Heart left ventricle (tissue), 16 donors: ENCODE results near the gene CES1. TPM values are rescaled to one million over a fixed set of nuclear protein-coding genes. Genes with fewer than 3 reads are reported as not detected.

Source experiments
- ATAC-seq, 4 donors: fragments of 200-7000 bp; cut with Tn5 transposase; one replicate each; pipeline ENCODE4 v1.9.1; 2020 to 2022; ENCODE audit warnings: moderate library complexity in 4 of 4, mild to moderate bottlenecking in 3 of 4, moderate number of reproducible peaks in 1 of 4
- DNase-seq, 5 donors: peaks; one replicate each; pipeline ENCODE4 v3.0.0-alpha.2; 2020
- H3K27ac ChIP-seq, 12 donors: fragments of 200-600 bp; sonication (generic) in 4 of 12; one replicate each; pipeline versions ENCODE4 v1.5.0 to v1.8.0; 2016 to 2022; ENCODE audit warnings: mild to moderate bottlenecking in 2 of 12
- H3K27me3 ChIP-seq, 9 donors: fragments of 200-600 bp; sonication (generic) in 2 of 9; one replicate each; pipeline versions ENCODE4 v1.5.1 to v1.8.0; 2016 to 2022; ENCODE audit warnings: mild to moderate bottlenecking in 3 of 9
- H3K36me3 ChIP-seq, 9 donors: fragments of 200-600 bp; sonication (generic) in 2 of 9; one replicate each; pipeline versions ENCODE4 v1.5.0 to v1.8.0; 2018 to 2022; ENCODE audit warnings: mild to moderate bottlenecking in 2 of 9
- H3K4me1 ChIP-seq, 12 donors: fragments of 200-600 bp; sonication (generic) in 4 of 12; one replicate each; pipeline versions ENCODE4 v1.5.0 to v1.8.0; 2016 to 2022; ENCODE audit warnings: mild to moderate bottlenecking in 3 of 12
- H3K4me3 ChIP-seq, 12 donors: fragments of 200-600 bp; sonication (generic) in 4 of 12; one replicate each; pipeline versions ENCODE4 v1.5.0 to v1.8.0; 2017 to 2022; ENCODE audit warnings: mild to moderate bottlenecking in 9 of 12, moderate library complexity in 4 of 12
- H3K9me3 ChIP-seq, 12 donors: fragments of 200-600 bp; sonication (generic) in 4 of 12; one replicate each; pipeline versions ENCODE4 v1.5.0 to v1.8.0; 2016 to 2022; ENCODE audit warnings: mild to moderate bottlenecking in 1 of 12
- CTCF ChIP-seq, 12 donors: fragments of 200-600 bp; sonication (generic) in 4 of 12; IDR thresholded peaks; one replicate each; pipeline versions ENCODE4 v1.5.0 to v1.8.0; 2018 to 2022; ENCODE audit warnings: antibody characterized with exemption in 12 of 12, mild to moderate bottlenecking in 5 of 12
- POLR2A ChIP-seq, 2 donors: fragments of 450-650 bp; IDR thresholded peaks; one replicate each; pipeline ENCODE4 v1.6.1; 2017; ENCODE audit warnings: antibody characterized with exemption in 2 of 2, mild to moderate bottlenecking in 2 of 2, moderate library complexity in 2 of 2
- WGBS, 4 donors: extraction: QIAGEN DNeasy Blood & Tissue Kit in 2 of 4; methylation state at CpG; one replicate each; pipeline versions ENCODE4 v1.1.5 to v1.1.7; 2013 to 2018; 5-methylcytosine and 5-hydroxymethylcytosine counted together
- intact Hi-C, 10 donors: fragments of 100-400 bp; cut with DNase I; formaldehyde crosslinking; loops; one replicate each; pipeline versions ENCODE4 v1.11.1 to v1.14.2; 2022
- polyA plus RNA-seq, 2 donors: library from polyadenylated mRNA; stranded (reverse); fragments of 200-250 nt; gene quantifications; one replicate each; pipeline ENCODE4 v1.2.3, GENCODE V29; 2013
- total RNA-seq, 9 donors: library from RNA; depleted of rRNA in 2 of 9; stranded (reverse); fragments of >200 nt in 2 of 9; fragmentation: NEBNext Ultra II Directional in 3 of 9; extraction: Animal tissue kit (Norgen Biotek cat#: 25700) in 3 of 9; gene quantifications; one replicate each; pipeline versions ENCODE4 v1.1.0 to v1.2.4, GENCODE V29; 2016 to 2023
- donor health status: ischemic (EF 13 %, LVEDD 7.1; RV severe dilation, severe dysfunction).
- donor health status: healthy with polysubstance abuse.
- donor health status: DM: no; HTN: yes; CAD: no.
- donor health status: DM: no; HTN: no; CAD: no.
- donor health status: ischemic (EF 25% LVEDD 6.9; RV normal size, moderate dysfunction).
- donor health status: ischemic (EF 25% LVEDD 5.7; RV mildly dilated, moderate dysfunction).
- donor health status: healthy.
- donor health status: DM: yes; HTN: yes; CAD: no.
- donor health status: ischemic (EF 35%, LVEDD 5.7; RV mildly dilated, moderate dysfunction).
- donor health status: nonischemic (EF 11% LVEDD 7.7; RV severe dilation, severe dysfunction).
- donor health status: DM: yes; HTN: yes; CAD: no.
- donor health status: PGD.
- donor health status: ischemic (EF 29% LVEDD 5.4; RV normal size, mild dysfunction).
- donor health status: nonischemic (EF 23%, LVEDD 6.1; RV moderate dilation, normal function).

Gene CES1
- total and polyA plus RNA-seq, 11 donors = 4.0 to 31.3 (median 20.6) TPM

- 51 to 81% (median 72%) methylated on average over 2 of the region's 2 CpGs for WGBS, 4 donors
These were observed 19.9 kb downstream of the CES1 start for GRCh38 chr16:55812951-55813350.

GRCh38 chr16:55811811-55812210 is 21.1 kb downstream of the CES1 start:
- Histone ChIP-seq H3K27me3 (peaks cover 0 to 8% (median 0%) of the 10 kb centered on the region in 9 donors), H3K36me3 (no peaks in the 10 kb centered on the region), H3K4me3 (no peak overlapping the region), H3K27ac (no peak overlapping the region), H3K9me3 (no peaks in the 10 kb centered on the region), H3K4me1 (no peaks in the 10 kb centered on the region)
- TF ChIP-seq POLR2A (IDR thresholded peaks at IDR 0.05) (no peak), CTCF (IDR thresholded peaks at IDR 0.05) (no peak)
- WGBS, 4 donors = 59 to 70% (median 61%) methylated on average over 4 of the region's 4 CpGs
- ATAC-seq = no peak
- intact Hi-C loops = no loop called here
- DNase-seq = no peak

More at GRCh38 chr16:55812951-55813350, 19.9 kb downstream of the CES1 start:
- peaks cover 0 to 11% (median 0%) of the 10 kb centered on the region in 9 donors for H3K27me3 ChIP-seq
- no peaks in the 10 kb centered on the region for H3K9me3 ChIP-seq
- no peak overlapping the region for H3K4me3 ChIP-seq
- intact Hi-C loops = no loop called here
- TF ChIP-seq CTCF (IDR thresholded peaks at IDR 0.05) = no peak
- TF ChIP-seq POLR2A (IDR thresholded peaks at IDR 0.05) = no peak
- no peaks in the 10 kb centered on the region for H3K36me3 ChIP-seq
- no peaks in the 10 kb centered on the region for H3K4me1 ChIP-seq
- no peak for ATAC-seq
- no peak overlapping the region for H3K27ac ChIP-seq
- DNase-seq = no peak

- Histone ChIP-seq H3K27ac (no peak overlapping the region), H3K36me3 (no peaks in the 10 kb centered on the region), H3K27me3 (peaks cover 0 to 6% (median 0%) of the 10 kb centered on the region in 9 donors), H3K4me1 (no peaks in the 10 kb centered on the region), H3K9me3 (no peaks in the 10 kb centered on the region), H3K4me3 (no peak overlapping the region)
- 69 to 79% (median 74%) methylated on average over 8 of the region's 8 CpGs for WGBS, 4 donors
- intact Hi-C loops = no loop called here
- DNase-seq = no peak
- no peak for ATAC-seq
- no peak for TF ChIP-seq CTCF (IDR thresholded peaks at IDR 0.05)
- TF ChIP-seq POLR2A (IDR thresholded peaks at IDR 0.05) = no peak
These were observed 22.4 kb downstream of the CES1 start for GRCh38 chr16:55810451-55810961.

- Histone ChIP-seq H3K9me3 (no peaks in the 10 kb centered on the region), H3K27ac (no peak overlapping the region), H3K36me3 (no peaks in the 10 kb centered on the region), H3K4me3 (no peak overlapping the region), H3K27me3 (peaks cover 0 to 6% (median 0%) of the 10 kb centered on the region in 9 donors), H3K4me1 (no peaks in the 10 kb centered on the region)
- DNase-seq (no peak), ATAC-seq (no peak)
- TF ChIP-seq CTCF (IDR thresholded peaks at IDR 0.05) = no peak
- TF ChIP-seq POLR2A (IDR thresholded peaks at IDR 0.05) = no peak
- intact Hi-C loops = no loop called here
- WGBS, 4 donors = 76 to 85% (median 81%) methylated on average over 4 of the region's 4 CpGs
These were observed 23.0 kb downstream of the CES1 start for GRCh38 chr16:55809851-55810250.
